Measurements from ENCODE around the gene OTOG.

GRCh38 chr11:17512101-17512500 is 35.0 kb upstream of the OTOG start:
- TF ChIP-seq POLR2A (IDR thresholded peaks at IDR 0.05; ENCODE audit: extremely low read depth, insufficient read length): no peak
- TF ChIP-seq CTCF (IDR thresholded peaks at IDR 0.05; ENCODE audit: low read depth, low read length): no peak
- no peak for TF ChIP-seq MYC (IDR thresholded peaks at IDR 0.05; ENCODE audit: low read depth, low read length)
- no peak for TF ChIP-seq MAX (IDR thresholded peaks at IDR 0.05; ENCODE audit: low read depth, low read length)

Data from NB4 (cell line).